Mammary epithelial cell (primary cell): ENCODE measurements around the gene ADAM33.

ENCODE experiments used
- EZH2 ChIP-seq: IDR thresholded peaks from 2 replicates; pipeline ENCODE4 v1.6.1; 2012; ENCODE audit warnings: low read length, inconsistent platforms, borderline replicate concordance
- TF ChIP-seq, protein P1 (sequence below), 2 donors: IDR thresholded peaks in 1 of 2; conservative IDR thresholded peaks in 1 of 2; 2 replicates each; pipeline ENCODE4 v1.5.1; 2011 to 2012; ENCODE audit warnings: inconsistent platforms in 2 of 2, low read length in 2 of 2, mild to moderate bottlenecking in 2 of 2, control low read depth in 1 of 2, low read depth in 1 of 2; ENCODE audit not compliant: insufficient read depth in 1 of 2; ENCODE audit errors: extremely low read depth in 1 of 2

DNA sequence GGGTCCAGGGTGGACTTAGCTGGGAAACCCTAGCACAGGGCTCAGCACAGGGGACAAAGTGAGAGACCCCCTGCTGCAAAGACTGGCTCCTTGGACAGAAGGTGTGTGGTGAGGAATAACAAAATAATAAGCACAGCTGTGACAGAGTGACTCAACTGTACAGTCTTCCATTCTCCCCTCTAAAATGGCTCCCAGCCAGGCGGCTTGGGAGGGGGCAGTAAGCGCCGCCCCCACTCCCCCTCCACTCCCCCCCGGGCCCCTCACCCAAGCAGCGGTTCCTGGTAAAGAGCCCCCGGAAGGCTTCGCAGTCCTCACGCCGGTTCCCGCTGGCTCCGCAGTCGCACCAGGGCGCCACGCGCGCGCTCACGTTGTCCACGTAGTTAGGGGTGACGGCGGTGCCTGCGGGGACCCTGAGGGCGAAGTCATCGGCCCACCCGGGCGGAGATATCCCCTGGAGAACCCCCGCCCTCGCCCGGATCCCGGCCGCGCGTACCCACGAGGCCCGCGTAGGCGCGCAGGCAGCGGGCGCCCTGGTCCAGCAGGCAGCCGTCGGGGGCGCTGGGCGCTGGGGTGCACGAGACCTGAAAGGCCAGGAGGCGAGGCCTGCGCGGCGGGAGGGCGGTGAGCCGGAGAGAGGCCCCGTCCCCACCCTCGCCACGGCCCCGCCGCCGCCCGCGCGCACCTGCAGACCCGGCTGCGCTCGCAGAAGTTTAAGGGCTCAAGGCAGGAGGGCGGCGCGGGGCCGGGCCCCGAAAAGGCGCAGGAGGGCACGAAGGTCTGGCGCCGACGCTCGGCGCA, 21.3 kb downstream of the ADAM33 start:
- TF ChIP-seq, protein P1, sequence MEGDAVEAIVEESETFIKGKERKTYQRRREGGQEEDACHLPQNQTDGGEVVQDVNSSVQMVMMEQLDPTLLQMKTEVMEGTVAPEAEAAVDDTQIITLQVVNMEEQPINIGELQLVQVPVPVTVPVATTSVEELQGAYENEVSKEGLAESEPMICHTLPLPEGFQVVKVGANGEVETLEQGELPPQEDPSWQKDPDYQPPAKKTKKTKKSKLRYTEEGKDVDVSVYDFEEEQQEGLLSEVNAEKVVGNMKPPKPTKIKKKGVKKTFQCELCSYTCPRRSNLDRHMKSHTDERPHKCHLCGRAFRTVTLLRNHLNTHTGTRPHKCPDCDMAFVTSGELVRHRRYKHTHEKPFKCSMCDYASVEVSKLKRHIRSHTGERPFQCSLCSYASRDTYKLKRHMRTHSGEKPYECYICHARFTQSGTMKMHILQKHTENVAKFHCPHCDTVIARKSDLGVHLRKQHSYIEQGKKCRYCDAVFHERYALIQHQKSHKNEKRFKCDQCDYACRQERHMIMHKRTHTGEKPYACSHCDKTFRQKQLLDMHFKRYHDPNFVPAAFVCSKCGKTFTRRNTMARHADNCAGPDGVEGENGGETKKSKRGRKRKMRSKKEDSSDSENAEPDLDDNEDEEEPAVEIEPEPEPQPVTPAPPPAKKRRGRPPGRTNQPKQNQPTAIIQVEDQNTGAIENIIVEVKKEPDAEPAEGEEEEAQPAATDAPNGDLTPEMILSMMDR (conservative IDR thresholded peaks at IDR 0.05 in 1 of 2, IDR thresholded peaks at IDR 0.05 in 1 of 2; ENCODE audit: extremely low read depth in 1 of 2, insufficient read depth in 1 of 2, low read depth in 1 of 2, low read length in 2 of 2): no peak
- TF ChIP-seq EZH2: no peak
